GM12878 (cell line): ENCODE results near the gene PPP2R2D. TPM values are rescaled to one million over a fixed set of nuclear protein-coding genes. Genes with fewer than 3 reads are reported as not detected.

Source experiments
- ATAC-seq: fragments of 200-7000 bp; cut with Tn5 transposase; 3 replicates; pipeline ENCODE4 v1.9.1; 2020; ENCODE audit warnings: mild to moderate bottlenecking, moderate library complexity
- BruUV-seq: library from RNA; stranded (reverse); fragments of 400-500 nt; replicated peaks from 2 replicates; lab custom pipeline; 2021; lab: Mats Ljungman, UMichigan
- CTCF ChIA-PET: fragments of 300-600 bp; sonication (Branson Sonifier 250); formaldehyde crosslinking; extraction: SDS; loops from one replicate; lab custom pipeline; 2021; ENCODE audit warnings: inconsistent platforms; lab: Yijun Ruan, JAX
- POLR2A ChIA-PET: fragments of 350-600 bp; formaldehyde crosslinking; extraction: SDS; loops from one replicate; lab custom pipeline; 2021; ENCODE audit warnings: inconsistent platforms; lab: Charles Lee
- RAD21 ChIA-PET: fragments of 300-600 bp; sonication (Branson Sonifier 250); formaldehyde crosslinking; loops from one replicate; lab custom pipeline; 2023; ENCODE audit warnings: antibody characterized with exemption; ENCODE audit not compliant: unreplicated experiment; lab: Charles Lee
- SMC1A ChIA-PET: fragments of 300-600 bp; sonication (Branson Sonifier 250); formaldehyde crosslinking; loops from one replicate; lab custom pipeline; 2023; ENCODE audit not compliant: unreplicated experiment, uncharacterized antibody; lab: Charles Lee
- DNase-seq: peaks from one replicate; pipeline ENCODE4 v3.0.0-alpha.2; 2011; ENCODE audit warnings: low read depth, low spot score
- FAIRE-seq: peaks from 3 replicates; lab custom pipeline; 2011; peaks lifted over from hg19 to GRCh38; lab: Jason Lieb, UNC
- H2AFZ ChIP-seq: 2 replicates; pipeline ENCODE4 v1.6.0; 2011; ENCODE audit warnings: low read depth, low read length, control low read depth; ENCODE audit not compliant: control insufficient read depth
- H3K27ac ChIP-seq: 2 replicates; pipeline ENCODE4 v1.5.1; 2011; ENCODE audit warnings: control low read depth; ENCODE audit not compliant: control insufficient read depth, insufficient read depth
- H3K27me3 ChIP-seq, 2 experiments: replicated peaks in 1 of 2; 2 replicates each; pipeline versions ENCODE4 v1.6.0 to v1.6.1; 2011; ENCODE audit warnings: low read length in 1 of 2; ENCODE audit not compliant: control insufficient read depth in 2 of 2, insufficient read depth in 2 of 2
- H3K36me3 ChIP-seq, 2 experiments: 2 replicates each; pipeline ENCODE4 v1.5.1; 2011; ENCODE audit warnings: low read length in 1 of 2; ENCODE audit not compliant: control insufficient read depth in 2 of 2, insufficient read depth in 2 of 2
- H3K4me1 ChIP-seq: 2 replicates; pipeline ENCODE4 v1.6.1; 2011; ENCODE audit warnings: mild to moderate bottlenecking, low read length, moderate library complexity, mixed read lengths; ENCODE audit not compliant: control insufficient read depth, insufficient read depth
- H3K4me2 ChIP-seq: 2 replicates; pipeline ENCODE4 v1.6.0; 2011; ENCODE audit warnings: control low read depth; ENCODE audit not compliant: control insufficient read depth, insufficient read depth
- H3K4me3 ChIP-seq: fragments of 200-600 bp; sonication (generic); 2 replicates; pipeline ENCODE4 v1.5.1; 2016
- H3K79me2 ChIP-seq: 2 replicates; pipeline ENCODE4 v1.6.0; 2011; ENCODE audit warnings: low read length; ENCODE audit not compliant: control insufficient read depth, insufficient read depth
- H3K9ac ChIP-seq: 2 replicates; pipeline ENCODE4 v1.8.0; 2011; ENCODE audit warnings: low read length, control low read depth, mixed read lengths; ENCODE audit not compliant: control insufficient read depth, insufficient read depth
- H3K9me3 ChIP-seq: replicated peaks from 3 replicates; pipeline ENCODE4 v1.5.1; 2011; ENCODE audit warnings: mild to moderate bottlenecking, low read length; ENCODE audit not compliant: control insufficient read depth, insufficient read depth
- H4K20me1 ChIP-seq: 2 replicates; pipeline ENCODE4 v1.6.0; 2011; ENCODE audit not compliant: control insufficient read depth, insufficient read depth
- CTCF ChIP-seq, 3 experiments: IDR thresholded peaks in 2 of 3; conservative IDR thresholded peaks in 1 of 3; 2 replicates each; pipeline ENCODE4 v1.5.1; 2011; ENCODE audit warnings: low read depth in 3 of 3, low read length in 3 of 3, mild to moderate bottlenecking in 3 of 3, control low read depth in 2 of 3, moderate library complexity in 2 of 3, inconsistent platforms in 1 of 3, mixed read lengths in 1 of 3; ENCODE audit not compliant: control insufficient read depth in 2 of 3, insufficient read depth in 1 of 3; ENCODE audit errors: extremely low read depth in 1 of 3
- E4F1 ChIP-seq: fragments of 450-650 bp; IDR thresholded peaks from 2 replicates; pipeline ENCODE4 v1.6.1; 2018; ENCODE audit warnings: borderline replicate concordance, mild to moderate bottlenecking; ENCODE audit not compliant: partially characterized antibody
- FOXK2 ChIP-seq: fragments of 450-650 bp; IDR thresholded peaks from 2 replicates; pipeline ENCODE4 v1.6.1; 2017; ENCODE audit warnings: mild to moderate bottlenecking, moderate library complexity
- HDAC6 ChIP-seq: fragments of 200-600 bp; sonication (generic); IDR thresholded peaks from one replicate; pipeline ENCODE4 v1.8.0; 2017; ENCODE audit warnings: antibody characterized with exemption; ENCODE audit not compliant: unreplicated experiment
- LARP7 ChIP-seq: fragments of 450-650 bp; IDR thresholded peaks from 2 replicates; pipeline ENCODE4 v1.6.1; 2017; ENCODE audit warnings: mild to moderate bottlenecking
- MTA3 ChIP-seq: IDR thresholded peaks from 2 replicates; pipeline ENCODE4 v1.6.1; 2012; ENCODE audit warnings: low read length, inconsistent platforms, borderline replicate concordance
- NFYA ChIP-seq: IDR thresholded peaks from 2 replicates; pipeline ENCODE4 v1.6.1; 2011; ENCODE audit warnings: low read depth, mild to moderate bottlenecking, low read length, improper control_type of control experiment, borderline replicate concordance
- NR2C2 ChIP-seq: IDR thresholded peaks from 2 replicates; pipeline ENCODE4 v1.6.1; 2011; ENCODE audit warnings: borderline replicate concordance, low read depth; ENCODE audit not compliant: control insufficient read depth, insufficient read length
- RCOR1 ChIP-seq: conservative IDR thresholded peaks from 2 replicates; pipeline ENCODE4 v1.6.1; 2012; ENCODE audit warnings: low read depth, low read length, improper control_type of control experiment
- SMAD5 ChIP-seq: IDR thresholded peaks from 2 replicates; pipeline ENCODE4 v1.6.1; 2016; ENCODE audit warnings: antibody characterized with exemption, low read depth
- STAT3 ChIP-seq: IDR thresholded peaks from 2 replicates; pipeline ENCODE4 v1.6.1; 2011; ENCODE audit warnings: low read depth, low read length, improper control_type of control experiment
- YY1 ChIP-seq: IDR thresholded peaks from 2 replicates; pipeline ENCODE4 v1.6.1; 2011; ENCODE audit warnings: low read depth, mild to moderate bottlenecking, low read length
- ZBED1 ChIP-seq: IDR thresholded peaks from 2 replicates; pipeline ENCODE4 v1.6.1; 2016; ENCODE audit warnings: borderline replicate concordance
- ZBTB40 ChIP-seq: fragments of 450-650 bp; IDR thresholded peaks from 2 replicates; pipeline ENCODE4 v1.6.1; 2016; ENCODE audit warnings: mild to moderate bottlenecking, moderate library complexity, borderline replicate concordance
- WGBS: methylation state at CpG from one replicate; pipeline ENCODE4 v1.1.6; 2016; ENCODE audit warnings: low lambda C conversion rate; ENCODE audit not compliant: insufficient replicate concordance, insufficient coverage; ENCODE audit errors: missing lambda C conversion rate; 5-methylcytosine and 5-hydroxymethylcytosine counted together
- in situ Hi-C: fragments of 300-500 bp; cut with MboI; formaldehyde crosslinking; loops from 9 replicates; pipeline ENCODE4 v1.14.3; 2018; ENCODE audit warnings: mixed read lengths
- intact Hi-C: fragments of 100-400 bp; cut with micrococcal nuclease; formaldehyde crosslinking; loops from one replicate; pipeline ENCODE4 v1.14.2; 2022; ENCODE audit not compliant: unreplicated experiment
- polyA plus RNA-seq, 11 experiments: library from polyadenylated mRNA; depleted of rRNA in 4 of 11; unstranded in 6 of 11; stranded (reverse) in 5 of 11; fragments of >200 nt; fragmentation: Nextera tagmentation in 4 of 11; fragmentation: Illumina TruSeq in 1 of 11; extraction: Ambion mirVana in 4 of 11; extraction: Trizol in 1 of 11; gene quantifications; 1 replicate in 1 of 11; 2 replicates in 10 of 11; pipeline versions ENCODE4 v1.2.1 to v1.2.3, GENCODE V29; 2011 to 2016; ENCODE audit warnings: inconsistent platforms in 2 of 11, missing spikeins in 2 of 11, low read depth in 1 of 11
- total RNA-seq, 4 experiments: library from RNA; depleted of rRNA in 3 of 4; stranded (reverse); fragments of >200 nt in 3 of 4; fragmentation: Illumina TruSeq in 1 of 4; extraction: Trizol in 1 of 4; gene quantifications; 2 replicates each; pipeline versions ENCODE4 v1.2.1 to v1.2.3, GENCODE V29; 2013 to 2021

The PPP2R2D gene
- total and polyA plus RNA-seq, 10 of the 15 experiments (the other 5 are each of a cell fraction or from before 2014, with no cell fraction given), result 2.8 to 41.9 (median 21.8) TPM

- no peak for TF ChIP-seq ZBTB40
- TF ChIP-seq, all 136 proteins: peak for 0
These were observed 34.1 kb upstream of the PPP2R2D start (continued) for GRCh38 chr10:131866673-131867072.

- Histone ChIP-seq H3K79me2 (no peaks in the 10 kb centered on the region), H3K27me3 (no peaks in the 10 kb centered on the region), H3K36me3 (no peaks in the 10 kb centered on the region), H3K9me3 (no peaks in the 10 kb centered on the region), H2AFZ (no peak overlapping the region), H3K4me1 (no peaks in the 10 kb centered on the region), H4K20me1 (no peaks in the 10 kb centered on the region), H3K27ac (no peak overlapping the region), H3K9ac (no peak overlapping the region), H3K4me3 (no peak overlapping the region), H3K4me2 (no peak overlapping the region)
- ATAC-seq (no peak), DNase-seq (no peak), FAIRE-seq (no peak)
- ChIA-PET SMC1A (no interaction called here), CTCF (no interaction called here), POLR2A (no interaction called here), RAD21 (no interaction called here)
- BruUV-seq, result no TSS peak
- in situ Hi-C loops, result no loop called here
- WGBS, result 11% methylated on average over 10 of the region's 10 CpGs
- intact Hi-C loops, result no loop called here
- TF ChIP-seq MTA3 (no peak), LARP7 (no peak), RCOR1 (no peak), YY1 (no peak), SMAD5 (no peak), STAT3 (no peak), NR2C2 (no peak), HDAC6 (no peak), FOXK2 (no peak), CTCF (IDR thresholded peaks at IDR 0.05 in 2 of 3, conservative IDR thresholded peaks at IDR 0.05 in 1 of 3; ENCODE audit: control insufficient read depth in 2 of 3, extremely low read depth in 1 of 3, insufficient read depth in 1 of 3, low read depth in 3 of 3, low read length in 3 of 3) (no peak), NFYA (no peak), ZBED1 (no peak), E4F1 (no peak)
These were observed 32.4 kb upstream of the PPP2R2D start for GRCh38 chr10:131868436-131868835.
